Stomach smooth muscle (tissue), 2 donors: Measurements from ENCODE around the gene JARID2.

Source experiments
- H3K27ac ChIP-seq: one replicate; pipeline ENCODE4 v1.7.0; 2013; ENCODE audit warnings: mild to moderate bottlenecking, low read length, inconsistent platforms
- H3K27me3 ChIP-seq, 2 donors: one replicate each; pipeline ENCODE4 v1.7.0; 2013; ENCODE audit warnings: low read length in 2 of 2; ENCODE audit not compliant: insufficient read depth in 2 of 2, control insufficient read depth in 1 of 2
- H3K36me3 ChIP-seq, 2 donors: one replicate each; pipeline ENCODE4 v1.7.0; 2013; ENCODE audit warnings: low read length in 2 of 2; ENCODE audit not compliant: control insufficient read depth in 2 of 2, insufficient read depth in 2 of 2
- H3K4me1 ChIP-seq: one replicate; pipeline ENCODE4 v1.7.0; 2013; ENCODE audit warnings: low read length; ENCODE audit not compliant: control insufficient read depth, insufficient read depth
- H3K4me3 ChIP-seq, 2 donors: one replicate each; pipeline ENCODE4 v1.7.0; 2013; ENCODE audit warnings: low read length in 2 of 2
- H3K9ac ChIP-seq, 2 donors: one replicate each; pipeline ENCODE4 v1.7.0; 2013; ENCODE audit warnings: low read length in 2 of 2, mild to moderate bottlenecking in 1 of 2
- H3K9me3 ChIP-seq, 2 donors: one replicate each; pipeline ENCODE4 v1.7.0; 2013; ENCODE audit warnings: low read length in 2 of 2; ENCODE audit not compliant: control insufficient read depth in 2 of 2
- donor health status: healthy.
- donor health status: Pancreatic carcinoma.

JARID2 gene

GRCh38 chr6:15561447-15562199 lies 315.8 kb downstream of the JARID2 start:
- peaks cover 2% of the 10 kb centered on the region for H3K4me1 ChIP-seq
- no peaks in the 10 kb centered on the region for H3K27me3 ChIP-seq
- H3K4me3 ChIP-seq, result no peak overlapping the region
- no peaks in the 10 kb centered on the region for H3K36me3 ChIP-seq
- H3K9ac ChIP-seq, result no peak overlapping the region
- no peaks in the 10 kb centered on the region for H3K9me3 ChIP-seq
- no peak overlapping the region for H3K27ac ChIP-seq

GRCh38 chr6:15562977-15563376 lies 317.1 kb downstream of the JARID2 start:
- no peaks in the 10 kb centered on the region for H3K9me3 ChIP-seq
- H3K4me1 ChIP-seq, result peaks cover 2% of the 10 kb centered on the region
- no peaks in the 10 kb centered on the region for H3K27me3 ChIP-seq
- no peak overlapping the region for H3K9ac ChIP-seq
- no peak overlapping the region for H3K4me3 ChIP-seq
- H3K36me3 ChIP-seq, result no peaks in the 10 kb centered on the region
- H3K27ac ChIP-seq, result no peak overlapping the region

GRCh38 chr6:15569035-15569995 lies 323.4 kb downstream of the JARID2 start:
- Histone ChIP-seq H3K9me3 (no peaks in the 10 kb centered on the region), H3K9ac (no peak overlapping the region), H3K4me3 (no peak overlapping the region), H3K4me1 (no peaks in the 10 kb centered on the region), H3K27ac (no peak overlapping the region), H3K36me3 (no peaks in the 10 kb centered on the region), H3K27me3 (no peaks in the 10 kb centered on the region)

- Histone ChIP-seq H3K4me1 (no peaks in the 10 kb centered on the region), H3K27me3 (no peaks in the 10 kb centered on the region), H3K9me3 (no peaks in the 10 kb centered on the region), H3K27ac (no peak overlapping the region), H3K36me3 (no peaks in the 10 kb centered on the region), H3K4me3 (no peak overlapping the region), H3K9ac (no peak overlapping the region)
These were observed 324.3 kb downstream of the JARID2 start for GRCh38 chr6:15570171-15570570.
